ENCODE data around the gene MAN2C1. TPM values are rescaled to one million over a fixed set of nuclear protein-coding genes. Genes with fewer than 3 reads are reported as not detected.

The MAN2C1 gene
- total and polyA plus RNA-seq, 2 experiments from 2014 or later = 53.0 to 110 TPM

DNA sequence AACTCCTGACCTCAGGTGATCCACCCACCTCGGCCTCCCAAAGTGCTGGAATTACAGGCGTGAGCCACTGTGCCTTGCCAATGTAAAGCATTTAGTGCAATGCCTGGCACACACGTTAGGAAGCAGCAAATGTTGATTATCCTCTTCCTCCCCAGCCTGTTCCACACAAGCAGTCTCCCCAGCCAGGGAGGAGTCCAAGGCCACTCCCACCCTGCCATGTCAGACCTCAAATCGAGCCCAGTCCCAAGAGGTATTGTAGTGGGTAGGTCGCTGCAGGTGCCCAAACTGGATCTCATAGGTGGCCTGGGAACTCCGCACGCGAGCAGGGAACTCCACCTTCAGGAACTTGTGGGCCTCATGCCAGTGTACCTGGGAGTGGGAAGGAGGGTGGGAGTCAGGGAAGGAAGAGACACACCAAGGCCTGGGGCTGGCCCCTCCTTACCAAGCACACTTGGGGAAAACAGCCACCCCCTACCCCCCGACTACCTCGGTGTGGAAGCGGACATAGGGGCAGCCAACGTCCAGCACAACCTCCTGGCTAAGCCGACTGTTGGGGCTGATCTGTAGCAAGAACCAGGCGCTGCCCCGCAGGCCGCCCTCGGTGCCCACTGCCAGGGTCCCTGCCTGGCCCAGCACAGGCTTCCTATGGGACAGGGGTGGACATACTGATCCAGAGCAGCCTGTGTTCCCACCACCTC lies 10.3 kb downstream of the MAN2C1 start:
- Histone ChIP-seq H3K79me2 (ENCODE audit: insufficient read depth) (no peaks in the 10 kb centered on the region), H3K27me3 (replicated peaks; ENCODE audit: insufficient read depth) (no peaks in the 10 kb centered on the region), H3K36me3 (ENCODE audit: low read depth) (no peaks in the 10 kb centered on the region), H3K27ac (no peak overlapping the region), H3K9me3 (ENCODE audit: low read depth) (no peaks in the 10 kb centered on the region), H4K20me1 (ENCODE audit: insufficient read depth) (no peaks in the 10 kb centered on the region), H3K9me2 (ENCODE audit: insufficient read depth) (no peaks in the 10 kb centered on the region), H3K4me1 (ENCODE audit: insufficient read depth) (no peaks in the 10 kb centered on the region), H3F3A (ENCODE audit: insufficient read depth) (no peaks in the 10 kb centered on the region), H3K4me3 (no peak overlapping the region), H2AFZ (no peak overlapping the region), H3K4me2 (ENCODE audit: unreplicated experiment) (no peak overlapping the region), H3K9ac (no peak overlapping the region)
- 90 to 93% methylated on average over 17 of the region's 17 CpGs for WGBS, 2 experiments (ENCODE audit: low coverage in 1 of 2, low lambda C conversion rate in 2 of 2, missing lambda C conversion rate in 2 of 2)
- no peak for DNase-seq
- TF ChIP-seq EZH2 (IDR thresholded peaks at IDR 0.05; ENCODE audit: insufficient read depth, poor library complexity, severe bottlenecking) (no peak), EZH2phosphoT487 (IDR thresholded peaks at IDR 0.05; ENCODE audit: insufficient read depth, low read depth) (no peak)
- in situ Hi-C loops (cut with MboI) = no loop called here

DNA sequence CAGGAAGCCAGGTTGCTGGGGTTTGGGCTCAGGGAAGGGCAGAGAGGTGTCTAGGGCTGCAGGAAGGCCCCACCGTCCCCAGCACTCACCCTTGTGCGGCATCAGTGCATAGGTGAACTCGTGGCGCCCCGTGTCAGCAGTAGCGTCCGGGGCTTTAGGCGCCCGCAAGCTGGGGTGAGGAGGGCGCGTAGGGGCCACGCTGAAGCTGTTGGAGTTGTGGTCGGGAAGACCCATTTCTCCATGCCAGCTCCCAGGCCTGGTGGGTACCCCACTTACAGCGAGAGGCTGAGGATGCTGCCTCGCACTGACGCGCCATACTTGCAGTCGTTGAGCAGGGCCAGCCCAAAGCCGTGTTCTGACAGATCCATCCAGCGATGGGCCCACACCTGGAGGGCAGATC lies 11.9 kb downstream of the MAN2C1 start:
- Histone ChIP-seq H3K9me3 (ENCODE audit: low read depth) (no peaks in the 10 kb centered on the region), H3K4me1 (ENCODE audit: insufficient read depth) (no peaks in the 10 kb centered on the region), H3K9ac (no peak overlapping the region), H3K27me3 (replicated peaks; ENCODE audit: insufficient read depth) (no peaks in the 10 kb centered on the region), H3K79me2 (ENCODE audit: insufficient read depth) (no peaks in the 10 kb centered on the region), H3F3A (ENCODE audit: insufficient read depth) (no peaks in the 10 kb centered on the region), H3K27ac (no peak overlapping the region), H3K4me3 (no peak overlapping the region), H3K9me2 (ENCODE audit: insufficient read depth) (no peaks in the 10 kb centered on the region), H3K36me3 (ENCODE audit: low read depth) (no peaks in the 10 kb centered on the region), H4K20me1 (ENCODE audit: insufficient read depth) (no peaks in the 10 kb centered on the region), H2AFZ (no peak overlapping the region), H3K4me2 (ENCODE audit: unreplicated experiment) (no peak overlapping the region)
- no peak for DNase-seq
- in situ Hi-C loops (cut with MboI) = no loop called here
- WGBS, 2 experiments (ENCODE audit: low coverage in 1 of 2, low lambda C conversion rate in 2 of 2, missing lambda C conversion rate in 2 of 2) = 89 to 94% methylated on average over 19 to 20 of the region's 20 CpGs
- TF ChIP-seq EZH2phosphoT487 (IDR thresholded peaks at IDR 0.05; ENCODE audit: insufficient read depth, low read depth) (no peak), EZH2 (IDR thresholded peaks at IDR 0.05; ENCODE audit: insufficient read depth, poor library complexity, severe bottlenecking) (no peak)

DNA sequence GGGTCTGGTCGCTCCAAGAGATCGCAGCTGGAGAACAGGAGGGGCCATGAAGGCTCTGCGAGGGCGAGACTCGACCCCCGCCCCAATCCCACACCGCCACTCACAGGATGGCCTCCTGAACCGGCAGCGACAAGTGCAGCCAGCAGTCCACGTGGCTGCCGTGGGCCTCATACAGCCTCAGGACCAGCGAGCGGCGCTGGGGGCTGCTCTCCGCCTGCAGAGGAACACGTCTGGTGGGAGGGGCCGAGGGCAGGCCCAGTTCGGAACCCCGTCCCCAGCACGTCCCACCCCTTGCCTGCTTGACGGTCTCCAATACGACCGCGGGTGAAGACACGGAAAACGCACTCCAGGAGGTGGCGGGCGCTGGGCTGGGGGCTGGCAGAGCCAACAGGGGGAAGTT lies 12.4 kb downstream of the MAN2C1 start:
- no peak for DNase-seq
- in situ Hi-C loops (cut with MboI) = no loop called here
- Histone ChIP-seq H3K27ac (no peak overlapping the region), H3K79me2 (ENCODE audit: insufficient read depth) (no peaks in the 10 kb centered on the region), H3F3A (ENCODE audit: insufficient read depth) (no peaks in the 10 kb centered on the region), H3K27me3 (replicated peaks; ENCODE audit: insufficient read depth) (no peaks in the 10 kb centered on the region), H2AFZ (no peak overlapping the region), H3K36me3 (ENCODE audit: low read depth) (no peaks in the 10 kb centered on the region), H4K20me1 (ENCODE audit: insufficient read depth) (no peaks in the 10 kb centered on the region), H3K4me1 (ENCODE audit: insufficient read depth) (no peaks in the 10 kb centered on the region), H3K9me2 (ENCODE audit: insufficient read depth) (no peaks in the 10 kb centered on the region), H3K9ac (no peak overlapping the region), H3K4me3 (no peak overlapping the region), H3K9me3 (ENCODE audit: low read depth) (no peaks in the 10 kb centered on the region), H3K4me2 (ENCODE audit: unreplicated experiment) (no peak overlapping the region)
- WGBS, 2 experiments (ENCODE audit: low coverage in 1 of 2, low lambda C conversion rate in 2 of 2, missing lambda C conversion rate in 2 of 2) = 86 to 87% methylated on average over 14 to 28 of the region's 28 CpGs
- TF ChIP-seq EZH2 (IDR thresholded peaks at IDR 0.05; ENCODE audit: insufficient read depth, poor library complexity, severe bottlenecking) (no peak), EZH2phosphoT487 (IDR thresholded peaks at IDR 0.05; ENCODE audit: insufficient read depth, low read depth) (no peak)

DNA sequence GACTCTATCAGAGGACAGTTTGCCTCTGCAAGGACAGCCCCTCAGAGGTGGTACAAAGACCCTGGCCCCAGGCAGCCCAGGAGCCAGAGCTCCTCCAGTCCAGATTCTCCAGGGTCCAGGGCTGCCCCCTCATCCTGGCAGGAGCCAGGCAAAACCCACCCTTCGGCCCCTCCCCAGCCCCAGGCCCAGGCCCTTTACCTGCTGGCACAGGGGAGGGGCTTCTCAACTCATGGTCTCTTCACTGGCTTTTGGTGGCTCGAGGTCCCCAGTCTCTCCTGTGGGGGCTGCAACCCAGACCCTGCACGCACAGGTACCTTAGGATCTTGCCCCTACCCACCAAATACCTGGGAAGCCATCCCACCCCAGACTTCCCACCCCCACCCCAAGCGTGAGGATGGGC lies 13.0 kb downstream of the MAN2C1 start:
- in situ Hi-C loops (cut with MboI) = no loop called here
- TF ChIP-seq EZH2phosphoT487 (IDR thresholded peaks at IDR 0.05; ENCODE audit: insufficient read depth, low read depth) (no peak), EZH2 (IDR thresholded peaks at IDR 0.05; ENCODE audit: insufficient read depth, poor library complexity, severe bottlenecking) (no peak)
- no peak for DNase-seq
- no peaks in the 10 kb centered on the region for H3K27me3 ChIP-seq (replicated peaks; ENCODE audit: insufficient read depth)
- H3K9ac ChIP-seq = no peak overlapping the region
- 86 to 90% methylated on average over 4 of the region's 4 CpGs for WGBS, 2 experiments (ENCODE audit: low coverage in 1 of 2, low lambda C conversion rate in 2 of 2, missing lambda C conversion rate in 2 of 2)
- no peaks in the 10 kb centered on the region for H3K9me3 ChIP-seq (ENCODE audit: low read depth)
- no peak overlapping the region for H2AFZ ChIP-seq
- no peak overlapping the region for H3K27ac ChIP-seq
- no peak overlapping the region for H3K4me2 ChIP-seq (ENCODE audit: unreplicated experiment)
- no peaks in the 10 kb centered on the region for H3K36me3 ChIP-seq (ENCODE audit: low read depth)
- no peaks in the 10 kb centered on the region for H3K79me2 ChIP-seq (ENCODE audit: insufficient read depth)
- H3K4me1 ChIP-seq (ENCODE audit: insufficient read depth) = no peaks in the 10 kb centered on the region
- no peaks in the 10 kb centered on the region for H3F3A ChIP-seq (ENCODE audit: insufficient read depth)
- H3K9me2 ChIP-seq (ENCODE audit: insufficient read depth) = no peaks in the 10 kb centered on the region
- no peak overlapping the region for H3K4me3 ChIP-seq
- no peaks in the 10 kb centered on the region for H4K20me1 ChIP-seq (ENCODE audit: insufficient read depth)

Data from GM23248 (cell line).